Erythroblast (primary cell): Measurements from ENCODE around the gene MORC3.

Experiments
- GATA1 ChIP-seq: IDR thresholded peaks from 2 replicates; pipeline ENCODE4 v1.6.1; 2011; ENCODE audit warnings: low read depth, mild to moderate bottlenecking, control low read depth, low read length, moderate library complexity
- POLR2A ChIP-seq: IDR thresholded peaks from 2 replicates; pipeline ENCODE4 v1.6.1; 2011; ENCODE audit warnings: mild to moderate bottlenecking, low read length

GRCh38 chr21:36415375-36415774 is 95.4 kb downstream of the MORC3 start:
- no peak for TF ChIP-seq POLR2A
- no peak for TF ChIP-seq GATA1
